GM18505 (cell line): Measurements from ENCODE around the gene GMNN.

ENCODE experiments used
- ATAC-seq: cut with Tn5 transposase; IDR thresholded peaks from one replicate; pipeline ENCODE4 v1.9.1; 2021; ENCODE audit not compliant: unreplicated experiment
- POLR2A ChIP-seq: IDR thresholded peaks from 4 replicates; pipeline ENCODE4 v1.6.1; 2011; ENCODE audit warnings: borderline replicate concordance; ENCODE audit not compliant: insufficient read depth, insufficient read length; ENCODE audit errors: extremely low read depth

GMNN gene

GRCh38 chr6:24799541-24799915 lies 24.8 kb downstream of the GMNN start:
- no peak for ATAC-seq
- no peak for TF ChIP-seq POLR2A

- no peak for TF ChIP-seq POLR2A
- no peak for ATAC-seq
These were observed 27.7 kb downstream of the GMNN start for GRCh38 chr6:24802271-24803059.

- ATAC-seq: no peak
- no peak for TF ChIP-seq POLR2A
These were observed 32.8 kb downstream of the GMNN start for GRCh38 chr6:24807584-24807983.

GRCh38 chr6:24809728-24810127 lies 35.0 kb downstream of the GMNN start:
- no peak for TF ChIP-seq POLR2A
- ATAC-seq: no peak

GRCh38 chr6:24818346-24818745 lies 43.6 kb downstream of the GMNN start:
- ATAC-seq: no peak
- TF ChIP-seq POLR2A: no peak

- TF ChIP-seq POLR2A: no peak
- no peak for ATAC-seq
These were observed 47.2 kb downstream of the GMNN start for GRCh38 chr6:24821860-24822444.

- no peak for TF ChIP-seq POLR2A
- ATAC-seq: no peak
These were observed 48.0 kb downstream of the GMNN start for GRCh38 chr6:24822696-24823095.

GRCh38 chr6:24823185-24823584 lies 48.4 kb downstream of the GMNN start:
- no peak for ATAC-seq
- TF ChIP-seq POLR2A: no peak

- no peak for TF ChIP-seq POLR2A
- no peak for ATAC-seq
These were observed 49.6 kb downstream of the GMNN start for GRCh38 chr6:24824142-24824938.

GRCh38 chr6:24825130-24825630 lies 50.4 kb downstream of the GMNN start:
- ATAC-seq: no peak
- no peak for TF ChIP-seq POLR2A

GRCh38 chr6:24827162-24827561 lies 52.4 kb downstream of the GMNN start:
- no peak for ATAC-seq
- no peak for TF ChIP-seq POLR2A

GRCh38 chr6:24827970-24828369 lies 53.2 kb downstream of the GMNN start:
- no peak for TF ChIP-seq POLR2A
- no peak for ATAC-seq

GRCh38 chr6:24829657-24830056 lies 54.9 kb downstream of the GMNN start:
- ATAC-seq: no peak
- TF ChIP-seq POLR2A: no peak
